Trophoblast cell (in vitro differentiated cells and primary cell): ENCODE measurements around the gene MIER2.

Source experiments
- DNase-seq, 2 donors: peaks; one replicate each; pipeline ENCODE4 v3.0.0-alpha.2; 2016
- H2AFZ ChIP-seq: 2 replicates; pipeline ENCODE4 v1.6.1; 2013; ENCODE audit warnings: low read length, moderate library complexity, mild to moderate bottlenecking; ENCODE audit not compliant: insufficient read depth, poor library complexity
- H2AK5ac ChIP-seq: 2 replicates; pipeline ENCODE4 v1.6.1; 2013; ENCODE audit warnings: mild to moderate bottlenecking, low read length
- H2BK120ac ChIP-seq: 2 replicates; pipeline ENCODE4 v1.6.1; 2013; ENCODE audit warnings: low read length, mild to moderate bottlenecking, moderate library complexity; ENCODE audit not compliant: insufficient read depth, poor library complexity
- H2BK12ac ChIP-seq: 2 replicates; pipeline ENCODE4 v1.6.1; 2013; ENCODE audit warnings: mild to moderate bottlenecking, low read length, moderate library complexity
- H2BK5ac ChIP-seq: 2 replicates; pipeline ENCODE4 v1.6.1; 2013; ENCODE audit warnings: low read length, low read depth, moderate library complexity, mild to moderate bottlenecking; ENCODE audit not compliant: poor library complexity
- H3K14ac ChIP-seq: 2 replicates; pipeline ENCODE4 v1.6.1; 2013; ENCODE audit warnings: mild to moderate bottlenecking, low read length
- H3K18ac ChIP-seq: 2 replicates; pipeline ENCODE4 v1.6.1; 2013; ENCODE audit warnings: mild to moderate bottlenecking, low read length
- H3K23ac ChIP-seq: 2 replicates; pipeline ENCODE4 v1.6.1; 2013; ENCODE audit warnings: low read length
- H3K27ac ChIP-seq: 2 replicates; pipeline ENCODE4 v1.5.1; 2013; ENCODE audit warnings: low read depth, mild to moderate bottlenecking, inconsistent platforms, low read length, moderate library complexity
- H3K27me3 ChIP-seq: 2 replicates; pipeline ENCODE4 v1.6.1; 2013; ENCODE audit warnings: inconsistent platforms, mild to moderate bottlenecking, low read length, moderate library complexity; ENCODE audit not compliant: insufficient read depth
- H3K36me3 ChIP-seq, 2 experiments: 1 replicate in 1 of 2; 2 replicates in 1 of 2; pipeline ENCODE4 v1.6.1; 2013; ENCODE audit warnings: low read length in 2 of 2, mild to moderate bottlenecking in 2 of 2, moderate library complexity in 1 of 2; ENCODE audit not compliant: insufficient read depth in 2 of 2, control insufficient read depth in 1 of 2
- H3K4ac ChIP-seq: 2 replicates; pipeline ENCODE4 v1.6.1; 2013; ENCODE audit warnings: low read depth, mild to moderate bottlenecking, low read length, moderate library complexity
- H3K4me1 ChIP-seq, 2 experiments: 1 replicate in 1 of 2; 2 replicates in 1 of 2; pipeline ENCODE4 v1.6.1; 2013; ENCODE audit warnings: low read length in 2 of 2, mild to moderate bottlenecking in 2 of 2, moderate library complexity in 1 of 2; ENCODE audit not compliant: insufficient read depth in 2 of 2, control insufficient read depth in 1 of 2
- H3K4me2 ChIP-seq: 2 replicates; pipeline ENCODE4 v1.6.1; 2013; ENCODE audit warnings: inconsistent platforms, mild to moderate bottlenecking, low read length, moderate library complexity
- H3K4me3 ChIP-seq: 2 replicates; pipeline ENCODE4 v1.5.1; 2013; ENCODE audit warnings: mild to moderate bottlenecking, low read depth, low read length, inconsistent platforms
- H3K79me1 ChIP-seq: one replicate; pipeline ENCODE4 v1.6.1; 2013; ENCODE audit warnings: low read length
- H3K79me2 ChIP-seq: 2 replicates; pipeline ENCODE4 v1.6.1; 2013; ENCODE audit warnings: low read length, mild to moderate bottlenecking; ENCODE audit not compliant: control insufficient read depth, insufficient read depth, poor library complexity
- H3K9ac ChIP-seq: 2 replicates; pipeline ENCODE4 v1.6.1; 2013; ENCODE audit warnings: mild to moderate bottlenecking, low read length
- H3K9me3 ChIP-seq: 2 replicates; pipeline ENCODE4 v1.6.1; 2013; ENCODE audit warnings: low read depth, mild to moderate bottlenecking, control low read depth, inconsistent platforms, low read length; ENCODE audit not compliant: insufficient read depth
- H4K12ac ChIP-seq: 2 replicates; pipeline ENCODE4 v1.6.1; 2013; ENCODE audit warnings: low read depth, mild to moderate bottlenecking, low read length, moderate library complexity
- H4K8ac ChIP-seq: 2 replicates; pipeline ENCODE4 v1.6.1; 2013; ENCODE audit warnings: low read depth, mild to moderate bottlenecking, low read length, moderate library complexity
- H4K91ac ChIP-seq: one replicate; pipeline ENCODE4 v1.6.1; 2013; ENCODE audit warnings: low read depth, mild to moderate bottlenecking, low read length, moderate library complexity
- WGBS: extraction: QIAGEN DNeasy Blood & Tissue Kit; methylation state at CpG from one replicate; pipeline ENCODE4 v1.1.7; 2013; ENCODE audit warnings: missing lambda C conversion rate; ENCODE audit not compliant: insufficient read length, insufficient coverage; ENCODE audit errors: extremely low coverage; 5-methylcytosine and 5-hydroxymethylcytosine counted together

Gene MIER2

DNA sequence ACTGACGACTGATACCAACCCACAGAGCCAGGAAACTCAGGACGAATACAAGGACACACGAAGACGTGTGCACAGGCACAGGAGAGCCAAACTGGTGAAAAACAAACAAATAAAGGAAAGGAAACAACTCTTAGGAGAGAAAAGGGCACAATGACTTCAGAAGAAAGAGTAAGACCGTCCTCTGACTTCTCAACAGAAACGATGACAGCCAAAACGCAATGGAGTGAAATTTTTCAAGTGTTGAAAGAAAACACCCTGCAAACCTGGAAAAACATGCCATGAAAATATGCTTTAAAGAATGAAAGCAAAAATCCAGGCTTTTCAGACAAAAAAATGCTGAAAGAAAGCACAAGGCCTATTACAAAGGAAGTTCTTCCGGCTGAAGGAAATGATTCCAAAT lies 28.8 kb downstream of the MIER2 start:
- Histone ChIP-seq H2AK5ac (no peak overlapping the region), H2BK5ac (no peak overlapping the region), H3K4ac (no peak overlapping the region), H3K9ac (no peak overlapping the region), H3K4me1 (no peaks in the 10 kb centered on the region), H4K91ac (no peak overlapping the region), H3K23ac (no peak overlapping the region), H4K8ac (no peak overlapping the region), H3K27ac (no peak overlapping the region), H3K36me3 (peaks cover 51 to 57% of the 10 kb centered on the region in 2 experiments), H4K12ac (no peak overlapping the region), H3K79me2 (no peaks in the 10 kb centered on the region), H2BK12ac (no peak overlapping the region), H3K14ac (no peak overlapping the region), H2BK120ac (no peak overlapping the region), H3K4me2 (no peak overlapping the region), H2AFZ (no peak overlapping the region), H3K9me3 (peaks cover under 1% of the 10 kb centered on the region), H3K18ac (no peak overlapping the region), H3K4me3 (no peak overlapping the region), H3K79me1 (no peaks in the 10 kb centered on the region), H3K27me3 (no peaks in the 10 kb centered on the region)
- WGBS, result no CpG with 5 or more reads among the region's 8 CpGs
- no peak for DNase-seq

DNA sequence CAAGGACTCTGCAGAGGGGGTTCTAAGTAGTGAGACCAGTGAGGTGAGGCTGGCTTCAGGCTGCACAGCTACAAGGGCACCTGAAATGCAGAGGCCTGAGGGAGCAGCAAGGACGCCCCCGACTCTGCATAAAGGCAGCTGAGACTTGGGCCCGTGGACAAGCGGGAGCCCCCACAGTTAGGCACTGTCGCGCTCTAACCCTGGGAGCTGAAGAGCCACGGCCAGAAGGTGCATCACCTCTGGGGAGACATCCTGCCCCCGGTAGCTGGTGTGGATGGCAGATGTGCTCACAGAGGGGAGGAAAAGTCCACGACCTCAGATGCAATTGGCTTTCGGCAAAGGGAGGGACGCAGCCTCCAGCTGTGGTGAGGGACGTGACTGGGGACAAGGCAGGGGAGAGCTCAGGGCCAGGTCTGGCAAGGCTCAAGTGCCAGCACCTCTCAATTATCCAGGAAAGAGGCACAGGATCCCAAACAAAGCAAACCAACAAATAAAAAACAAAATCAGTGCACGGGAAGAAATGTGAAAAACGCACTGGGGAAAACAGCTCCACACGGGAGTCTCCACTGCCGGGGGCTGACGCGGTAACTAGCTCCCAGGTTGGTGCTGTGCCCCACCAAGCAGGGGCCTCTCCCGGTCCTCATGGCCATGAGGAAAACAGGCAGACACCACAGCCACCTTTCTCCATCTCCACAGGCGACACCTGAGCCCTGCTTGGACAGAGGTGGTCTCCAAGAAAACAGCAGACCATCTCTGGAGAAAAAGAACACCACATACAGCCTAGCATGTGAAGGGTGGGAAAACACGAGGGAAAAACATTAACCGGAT lies 30.4 kb downstream of the MIER2 start:
- Histone ChIP-seq H3K4me1 (no peaks in the 10 kb centered on the region), H4K8ac (no peak overlapping the region), H3K4me3 (no peak overlapping the region), H3K9ac (no peak overlapping the region), H3K4me2 (no peak overlapping the region), H3K23ac (no peak overlapping the region), H2BK5ac (no peak overlapping the region), H3K36me3 (peaks cover 56% of the 10 kb centered on the region in 2 experiments), H2AFZ (no peak overlapping the region), H4K91ac (no peak overlapping the region), H3K27ac (no peak overlapping the region), H3K9me3 (no peaks in the 10 kb centered on the region), H4K12ac (no peak overlapping the region), H3K4ac (no peak overlapping the region), H3K18ac (no peak overlapping the region), H3K79me2 (no peaks in the 10 kb centered on the region), H2BK12ac (no peak overlapping the region), H3K27me3 (no peaks in the 10 kb centered on the region), H2BK120ac (no peak overlapping the region), H2AK5ac (no peak overlapping the region), H3K14ac (no peak overlapping the region), H3K79me1 (no peaks in the 10 kb centered on the region)
- DNase-seq, result no peak
- no CpG with 5 or more reads among the region's 22 CpGs for WGBS

DNA sequence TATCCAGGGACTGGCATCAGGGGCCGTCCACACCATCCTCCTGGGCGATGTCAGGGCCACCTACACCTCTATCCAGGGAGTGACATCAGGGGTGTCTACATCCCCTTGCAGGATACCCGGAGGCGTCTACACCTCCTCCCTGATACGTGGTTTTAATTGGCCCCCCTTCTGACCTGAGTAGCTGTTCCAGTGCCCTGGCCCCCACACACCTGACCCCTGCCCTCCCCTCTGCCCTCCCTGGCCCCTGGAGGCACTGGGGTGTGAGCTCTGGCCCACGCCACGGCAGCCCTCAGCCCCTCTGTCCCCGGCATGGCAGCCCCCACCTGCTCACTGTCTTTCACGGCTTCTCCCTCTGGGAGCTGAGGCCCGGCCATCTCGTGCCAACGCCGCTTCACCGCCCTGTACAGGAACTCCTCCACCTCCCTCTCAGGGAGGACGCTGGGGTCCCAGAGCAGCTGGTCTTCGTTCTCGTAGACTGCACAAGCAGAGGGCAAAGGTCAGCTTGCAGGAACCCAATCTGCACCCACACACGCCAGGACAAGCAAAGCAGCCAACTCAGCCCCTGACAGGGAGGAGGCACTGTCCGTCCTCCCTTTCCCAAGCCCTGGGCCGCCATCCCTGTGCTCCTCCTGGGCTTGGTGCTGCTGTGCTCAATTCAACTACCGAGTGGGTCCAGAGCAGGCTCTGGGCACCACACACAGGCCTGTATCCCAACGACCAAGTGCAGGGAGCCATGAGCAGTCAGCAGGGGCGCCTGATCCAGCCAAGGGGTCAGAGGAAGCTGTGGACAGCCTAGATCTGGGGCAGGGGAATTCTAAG lies 31.2 kb downstream of the MIER2 start:
- H3K4me3 ChIP-seq, result no peak overlapping the region
- H2BK12ac ChIP-seq, result no peak overlapping the region
- H3K27ac ChIP-seq, result no peak overlapping the region
- peaks cover 64% of the 10 kb centered on the region in 2 experiments for H3K36me3 ChIP-seq
- H3K14ac ChIP-seq, result no peak overlapping the region
- H4K8ac ChIP-seq, result no peak overlapping the region
- no peak overlapping the region for H3K4ac ChIP-seq
- no peak for DNase-seq
- no peak overlapping the region for H3K23ac ChIP-seq
- no peaks in the 10 kb centered on the region for H3K79me2 ChIP-seq
- no peak overlapping the region for H2AK5ac ChIP-seq
- no peaks in the 10 kb centered on the region for H3K79me1 ChIP-seq
- H3K4me2 ChIP-seq, result no peak overlapping the region
- WGBS, result no CpG with 5 or more reads among the region's 23 CpGs
- H3K4me1 ChIP-seq, result no peaks in the 10 kb centered on the region
- no peak overlapping the region for H2BK5ac ChIP-seq
- H4K91ac ChIP-seq, result no peak overlapping the region
- H4K12ac ChIP-seq, result no peak overlapping the region
- H3K18ac ChIP-seq, result no peak overlapping the region
- no peaks in the 10 kb centered on the region for H3K27me3 ChIP-seq
- H2AFZ ChIP-seq, result no peak overlapping the region
- no peaks in the 10 kb centered on the region for H3K9me3 ChIP-seq
- no peak overlapping the region for H3K9ac ChIP-seq
- no peak overlapping the region for H2BK120ac ChIP-seq

DNA sequence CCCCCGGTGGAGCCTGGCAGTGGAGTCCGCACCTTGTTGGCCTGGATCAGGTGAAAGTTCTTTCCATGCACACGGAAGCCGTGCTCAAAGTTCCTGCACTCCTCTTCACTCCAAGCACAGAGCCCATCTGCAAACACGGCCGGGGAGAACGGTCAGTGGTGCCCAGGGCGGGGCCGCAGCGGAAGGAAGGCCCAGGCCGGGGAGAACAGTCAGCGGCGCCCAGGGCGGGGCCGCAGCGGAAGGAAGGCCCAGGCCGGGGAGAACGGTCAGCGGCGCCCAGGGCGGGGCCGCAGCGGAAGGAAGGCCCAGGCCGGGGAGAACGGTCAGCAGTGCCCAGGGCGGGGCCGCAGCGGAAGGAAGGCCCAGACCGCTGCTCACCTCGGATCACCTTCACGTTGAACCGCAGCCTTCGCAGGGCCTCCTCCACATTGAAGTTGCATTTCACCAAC lies 32.8 kb downstream of the MIER2 start:
- H2BK5ac ChIP-seq, result no peak overlapping the region
- no peaks in the 10 kb centered on the region for H3K9me3 ChIP-seq
- H3K18ac ChIP-seq, result no peak overlapping the region
- no peak overlapping the region for H4K8ac ChIP-seq
- H2AFZ ChIP-seq, result no peak overlapping the region
- no peaks in the 10 kb centered on the region for H3K4me1 ChIP-seq
- H3K14ac ChIP-seq, result no peak overlapping the region
- no peak overlapping the region for H3K9ac ChIP-seq
- no peak overlapping the region for H3K23ac ChIP-seq
- H2AK5ac ChIP-seq, result no peak overlapping the region
- H3K36me3 ChIP-seq, result peaks cover 73 to 75% of the 10 kb centered on the region in 2 experiments
- H3K4me3 ChIP-seq, result no peak overlapping the region
- H3K4ac ChIP-seq, result no peak overlapping the region
- DNase-seq, result no peak
- no CpG with 5 or more reads among the region's 33 CpGs for WGBS
- H3K79me2 ChIP-seq, result no peaks in the 10 kb centered on the region
- no peak overlapping the region for H4K91ac ChIP-seq
- no peaks in the 10 kb centered on the region for H3K27me3 ChIP-seq
- no peaks in the 10 kb centered on the region for H3K79me1 ChIP-seq
- H3K4me2 ChIP-seq, result no peak overlapping the region
- no peak overlapping the region for H2BK12ac ChIP-seq
- H4K12ac ChIP-seq, result no peak overlapping the region
- no peak overlapping the region for H2BK120ac ChIP-seq
- H3K27ac ChIP-seq, result no peak overlapping the region
